KG1 (cell line): ENCODE results near the gene SMIM28.

ENCODE experiments used
- DNase-seq: peaks from one replicate; lab custom pipeline; 2025; lab: John Stamatoyannopoulos, UW

SMIM28 gene

GRCh38 chr6:138374230-138374629 is 3.5 kb upstream of the SMIM28 start:
- DNase-seq, result no peak

GRCh38 chr6:138374815-138375214 is 2.9 kb upstream of the SMIM28 start:
- no peak for DNase-seq

DNA sequence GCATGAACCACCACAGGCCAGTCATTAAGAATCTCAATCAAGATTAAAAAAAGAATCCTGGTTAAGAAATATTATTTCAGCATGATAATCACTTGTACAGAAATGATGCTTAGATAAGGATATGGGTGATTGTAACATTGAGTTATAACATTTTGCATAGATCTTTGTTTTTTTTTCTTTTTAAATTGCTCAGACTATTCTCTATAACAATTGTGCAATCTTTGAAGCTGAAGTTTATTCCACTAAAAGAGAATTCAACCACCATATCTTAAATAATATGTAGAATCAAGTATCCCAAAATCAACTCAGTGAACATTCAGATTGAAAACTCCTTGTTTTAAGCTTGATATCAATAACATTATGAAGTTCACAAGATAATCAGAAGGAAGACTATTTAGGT is 663 bp upstream of the SMIM28 start:
- DNase-seq, result no peak

DNA sequence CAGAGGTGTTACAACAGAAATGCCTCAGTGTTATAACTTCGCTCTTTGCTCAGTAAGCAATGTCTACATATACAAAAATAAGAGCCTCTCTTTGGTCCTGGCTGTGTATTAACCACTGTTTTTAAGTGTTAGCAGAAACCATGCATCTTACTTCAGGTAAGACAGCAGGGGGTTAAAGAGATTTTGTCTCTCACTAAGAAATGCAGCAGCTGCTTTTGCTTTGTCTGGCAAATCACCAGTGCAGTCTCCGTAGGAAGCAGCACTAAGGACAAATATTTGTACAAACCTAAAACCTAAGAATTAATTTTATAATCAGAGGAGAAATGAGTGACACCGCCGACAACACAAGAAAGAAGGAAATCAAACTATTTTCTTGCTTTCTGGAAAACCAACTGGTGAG is 758 bp downstream of the SMIM28 start:
- DNase-seq, result no peak

DNA sequence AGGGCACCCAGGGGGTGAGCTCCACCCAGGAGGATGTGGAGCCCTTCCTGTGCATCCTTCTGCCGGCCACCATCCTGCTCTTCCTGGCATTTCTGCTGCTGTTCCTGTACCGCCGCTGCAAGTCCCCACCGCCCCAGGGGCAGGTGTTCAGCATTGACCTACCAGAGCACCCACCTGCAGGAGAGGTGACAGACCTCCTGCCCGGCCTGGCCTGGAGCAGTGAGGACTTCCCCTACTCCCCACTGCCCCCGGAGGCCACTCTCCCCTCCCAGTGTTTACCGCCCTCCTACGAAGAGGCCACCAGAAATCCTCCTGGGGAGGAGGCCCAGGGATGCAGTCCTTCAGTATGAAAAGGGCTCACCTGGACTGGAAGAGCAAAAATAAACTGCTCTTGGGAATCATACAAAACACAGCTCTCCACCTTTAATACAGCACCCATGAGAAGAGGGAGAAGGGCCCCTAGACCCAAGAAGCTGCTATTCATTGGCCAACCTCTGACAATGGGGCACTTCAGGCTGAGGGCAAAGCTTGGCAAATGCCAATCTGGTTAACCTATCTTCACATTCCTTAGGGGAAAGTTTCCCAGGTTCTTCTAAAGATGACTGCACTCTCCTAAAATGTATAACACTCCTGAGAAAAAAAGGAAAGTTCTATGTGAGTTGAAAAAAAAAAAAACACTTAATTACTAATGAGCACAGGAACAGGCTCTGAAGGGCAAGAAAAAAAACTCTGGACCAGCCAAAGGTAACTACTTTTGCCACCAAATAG is 5.0 kb downstream of the SMIM28 start:
- DNase-seq, result no peak

GRCh38 chr6:138383776-138384175 is 6.1 kb downstream of the SMIM28 start:
- no peak for DNase-seq

- DNase-seq, result no peak
Observed at GRCh38 chr6:138386897-138387296, 9.2 kb downstream of the SMIM28 start.

DNA sequence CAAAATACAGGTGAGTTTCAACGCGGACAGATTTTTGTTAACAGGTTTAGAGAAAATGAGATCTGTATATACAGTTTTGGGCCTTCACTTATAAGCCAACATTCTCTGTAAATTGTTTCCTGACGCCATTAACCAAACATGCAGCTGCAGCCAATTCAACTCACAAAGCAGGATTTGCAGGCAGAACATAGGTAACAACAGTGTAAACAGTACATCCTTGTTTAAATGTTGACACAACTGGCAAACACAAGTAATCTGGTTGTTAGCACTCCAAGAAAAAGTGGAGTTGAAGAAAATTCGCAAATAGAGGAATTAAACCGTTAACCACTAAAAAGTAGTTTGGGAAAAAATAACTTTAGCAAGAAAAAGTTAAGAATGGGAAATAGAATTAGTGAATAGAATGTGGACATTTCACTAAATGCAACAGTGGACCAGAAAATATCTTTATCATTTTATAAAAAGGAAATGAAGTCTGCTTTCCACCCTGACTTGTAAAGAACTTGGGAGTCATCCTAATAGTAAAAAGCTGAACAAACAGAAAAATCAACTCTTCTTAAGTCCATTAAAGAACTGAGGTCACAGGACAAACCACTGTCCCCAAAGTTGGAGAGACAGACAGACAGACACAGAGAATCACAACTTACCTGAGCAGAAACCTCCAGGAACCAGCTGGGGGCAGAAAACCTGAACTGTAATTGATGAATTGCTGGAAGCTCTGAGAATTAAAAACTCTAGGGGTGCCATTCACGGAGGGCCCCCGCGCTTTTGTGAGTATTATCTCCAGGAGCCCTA is 10.1 kb downstream of the SMIM28 start:
- no peak for DNase-seq

- no peak for DNase-seq
Observed at GRCh38 chr6:138389551-138389950, 11.8 kb downstream of the SMIM28 start.

DNA sequence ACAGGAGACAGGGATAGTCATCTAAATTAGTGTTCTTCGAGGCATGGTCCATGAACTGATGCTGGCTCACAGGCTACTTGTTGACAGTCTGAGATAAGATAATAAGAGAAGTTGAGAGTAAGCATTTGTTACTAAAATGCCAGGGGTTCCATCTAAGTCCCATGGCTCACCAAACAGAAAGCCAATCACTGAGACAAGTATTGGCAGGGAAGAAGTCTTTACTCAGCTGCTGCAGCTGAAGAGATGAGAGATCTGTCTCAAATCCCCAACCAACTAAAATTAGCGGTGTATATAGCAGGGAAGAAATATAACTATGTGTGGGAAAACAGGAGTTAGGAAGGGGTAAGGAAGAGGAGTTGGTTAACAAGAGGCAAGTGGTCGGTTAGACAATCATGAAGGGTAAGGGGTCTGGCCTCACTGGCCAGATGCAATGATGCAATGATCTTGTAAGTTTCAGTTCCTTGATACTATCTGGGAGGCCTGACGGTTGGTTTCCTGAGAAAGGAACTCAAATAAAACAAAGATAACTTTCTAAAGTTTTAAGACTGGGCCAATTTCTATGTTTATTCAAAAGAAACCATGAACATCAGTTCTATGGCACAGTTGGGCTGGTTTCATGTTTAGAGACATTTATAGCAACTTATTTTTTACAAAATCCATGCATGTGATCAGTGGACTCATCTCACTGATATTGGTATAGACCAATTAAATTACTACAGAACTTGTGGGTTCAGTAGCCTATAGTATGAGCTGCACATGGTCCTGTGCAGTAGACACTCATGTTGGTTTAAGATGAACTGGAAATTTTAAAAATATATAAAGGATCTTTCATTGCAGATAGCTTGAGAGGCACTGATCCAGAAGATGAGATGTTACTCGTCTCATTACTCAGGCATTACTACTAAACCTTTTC is 16.4 kb downstream of the SMIM28 start:
- DNase-seq, result no peak

DNA sequence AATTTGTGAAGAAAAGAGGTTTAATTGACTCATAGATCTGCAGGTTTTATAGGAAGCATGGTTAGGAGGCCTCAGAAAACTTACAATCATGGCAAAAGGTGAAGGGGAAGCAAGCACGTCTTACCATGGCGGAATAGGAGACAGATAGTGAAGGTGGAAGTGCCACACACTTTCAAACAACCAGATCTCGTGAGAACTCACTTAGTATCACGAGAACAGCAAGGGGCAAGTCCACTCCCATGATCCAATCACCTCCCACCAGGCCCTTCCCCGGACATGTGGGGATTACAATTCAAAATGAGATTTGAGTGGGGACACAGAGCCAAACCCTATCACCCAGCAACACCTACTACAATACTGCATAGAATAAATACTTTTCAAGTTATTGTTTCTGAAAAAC is 19.0 kb downstream of the SMIM28 start:
- DNase-seq, result no peak

- no peak for DNase-seq
Observed at GRCh38 chr6:138397128-138398122, 19.7 kb downstream of the SMIM28 start.

GRCh38 chr6:138400326-138400725 is 22.6 kb downstream of the SMIM28 start:
- DNase-seq, result no peak

- DNase-seq, result no peak
Observed at GRCh38 chr6:138401960-138402837, 24.5 kb downstream of the SMIM28 start.

DNA sequence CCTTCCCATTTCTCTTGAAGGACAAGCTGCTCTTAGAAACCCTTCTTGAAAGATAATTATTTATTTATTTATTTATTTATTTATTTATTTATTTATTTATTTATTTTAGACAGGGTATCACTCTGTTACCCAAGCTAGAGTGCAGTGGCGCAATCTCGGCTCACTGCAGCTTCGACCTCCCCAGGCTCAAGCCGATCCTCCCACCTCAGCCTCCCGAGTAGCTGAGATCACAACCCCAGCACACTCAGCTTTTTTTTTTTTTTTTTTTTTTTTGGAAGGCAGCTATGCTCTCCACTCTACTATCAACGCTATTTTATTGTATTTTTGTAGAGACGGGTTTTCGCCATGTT is 25.1 kb downstream of the SMIM28 start:
- DNase-seq, result no peak

DNA sequence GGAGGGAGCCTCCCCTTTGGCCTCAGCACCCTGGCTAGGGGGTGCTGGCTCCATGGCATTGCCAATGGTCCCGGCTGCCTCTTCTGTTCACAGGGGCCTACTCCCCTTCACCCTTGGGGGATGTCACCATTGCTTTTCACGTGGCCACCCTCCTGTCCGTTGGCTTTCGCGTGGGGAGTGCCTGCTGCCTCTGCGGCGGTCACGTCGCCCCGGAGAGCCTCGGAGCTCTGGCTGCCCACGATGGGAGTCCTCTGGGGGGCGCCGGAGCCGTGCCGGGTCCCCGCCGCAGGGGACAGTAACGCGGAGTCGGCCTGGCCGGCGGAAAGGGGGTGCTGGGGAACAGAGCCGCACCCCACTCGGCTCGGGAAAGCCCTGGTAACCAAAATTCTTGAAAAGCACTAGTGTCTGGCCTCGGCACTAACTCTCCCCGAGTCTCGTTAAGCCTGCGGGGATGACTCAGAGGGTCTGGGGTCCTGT is 25.7 kb downstream of the SMIM28 start:
- no peak for DNase-seq

DNA sequence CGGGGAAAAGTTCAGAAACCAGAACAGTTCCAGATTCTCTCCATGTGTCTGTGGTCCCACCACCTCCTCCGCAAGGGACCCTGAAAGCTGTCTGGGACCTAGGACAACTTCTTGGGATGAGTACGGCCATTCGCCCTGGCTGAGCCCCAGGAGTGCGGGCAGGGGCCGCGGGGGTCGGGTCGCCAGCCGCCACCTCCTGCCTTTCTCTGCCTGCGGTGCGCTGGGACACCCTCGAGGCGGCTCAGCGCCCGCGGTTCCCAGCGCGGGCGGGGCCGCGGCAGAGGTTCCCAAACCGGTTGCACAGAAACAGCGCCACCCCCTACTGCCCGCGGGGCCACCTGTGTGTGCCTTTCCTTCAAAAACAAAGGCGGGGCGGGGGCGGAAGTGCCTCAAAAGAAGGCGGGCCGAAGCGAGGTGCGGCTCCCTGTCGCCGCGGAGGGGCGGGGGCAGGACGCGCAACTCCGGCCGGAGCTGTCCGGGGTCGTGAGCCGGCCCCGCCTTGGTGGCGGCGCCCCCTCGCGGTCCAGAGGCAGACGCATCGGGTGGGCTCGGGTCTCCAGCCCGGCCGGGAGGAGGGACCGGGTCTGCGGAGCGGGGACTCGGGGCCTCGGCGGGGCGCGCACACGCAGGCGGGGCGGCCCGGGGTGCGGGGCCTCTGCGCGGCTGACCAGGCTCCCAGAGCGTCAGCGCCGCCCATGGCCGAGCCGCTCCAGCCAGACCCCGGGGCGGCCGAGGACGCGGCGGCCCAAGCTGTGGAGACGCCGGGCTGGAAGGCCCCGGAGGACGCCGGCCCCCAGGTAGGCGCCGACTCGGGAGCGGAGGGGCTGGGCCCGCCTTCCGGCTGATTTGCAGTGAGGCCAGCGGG is 26.3 kb downstream of the SMIM28 start, which contains the start of gene HEBP2:
TSS of gene HEBP2 (plus strand) at position 423 of the 865 bp plus-strand sequence. CDS start at position 696, 273 bp downstream.
- peak; percentile 69 for DNase-seq

GRCh38 chr6:138404666-138405337 is 27.1 kb downstream of the SMIM28 start:
- DNase-seq, result peak; percentile 8
